ENCODE results near the gene DOCK11.
"Not testable (repeated sequence)": the region's sequence is repeated elsewhere in the genome, so short reads cannot be mapped to it uniquely, and the experiment has no call there.

Gene DOCK11

DNA sequence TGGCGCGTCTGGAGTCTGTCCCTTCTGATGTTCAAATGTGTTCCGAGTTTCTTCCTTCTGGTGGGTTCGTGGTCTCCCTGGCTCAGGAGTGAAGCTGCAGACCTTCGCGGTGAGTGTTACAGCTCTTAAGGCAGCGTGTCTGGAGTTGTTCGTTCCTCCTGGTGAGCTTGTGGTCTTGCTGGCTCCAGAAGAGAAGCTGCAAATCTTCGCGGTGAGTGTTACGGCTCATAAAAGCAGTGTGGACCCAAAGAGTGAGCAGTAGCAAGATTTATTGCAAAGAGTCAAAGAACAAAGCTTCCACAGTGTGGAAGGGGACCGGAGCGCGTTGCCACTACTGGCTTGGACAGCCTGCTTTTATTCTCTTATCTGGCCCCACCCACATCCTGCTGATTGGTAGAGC is 220.3 kb downstream of the DOCK11 start:
- not testable (repeated sequence) for H3K4me3 ChIP-seq (ENCODE audit: low read depth in 1 of 2, low read length in 2 of 2); H3K27me3 ChIP-seq (ENCODE audit: control insufficient read depth in 1 of 2, insufficient read depth in 2 of 2, low read length in 2 of 2); H3K9ac ChIP-seq (ENCODE audit: low read depth in 1 of 2, low read length in 2 of 2); H3K27ac ChIP-seq (ENCODE audit: low read depth, low read length); H3K4me1 ChIP-seq (ENCODE audit: control insufficient read depth in 1 of 2, insufficient read depth in 2 of 2, low read length in 2 of 2); H3K9me3 ChIP-seq (ENCODE audit: control insufficient read depth in 1 of 2, low read length in 2 of 2); H3K36me3 ChIP-seq (ENCODE audit: control insufficient read depth in 1 of 2, insufficient read depth in 2 of 2, low read length in 2 of 2)

DNA sequence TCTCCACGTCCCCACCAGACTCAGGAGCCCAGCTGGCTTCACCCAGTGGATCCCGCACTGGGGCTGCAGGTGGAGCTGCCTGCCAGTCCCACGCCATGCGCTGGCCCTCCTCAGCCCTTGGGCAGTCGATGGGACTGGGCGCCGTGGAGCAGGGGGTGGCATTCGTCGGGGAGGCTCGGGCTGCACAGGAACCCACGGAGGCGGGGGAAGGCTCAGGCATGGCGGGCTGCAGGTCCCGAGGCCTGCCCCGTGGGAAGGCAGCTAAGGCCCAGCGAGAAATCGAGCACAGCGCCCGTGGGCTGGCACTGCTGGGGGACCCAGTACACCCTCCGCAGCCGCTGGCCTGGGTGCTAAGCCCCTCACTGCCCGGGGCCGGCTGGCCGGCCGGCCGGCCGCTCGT is 221.2 kb downstream of the DOCK11 start:
- H3K4me3 ChIP-seq (ENCODE audit: low read depth in 1 of 2, low read length in 2 of 2); H3K27me3 ChIP-seq (ENCODE audit: control insufficient read depth in 1 of 2, insufficient read depth in 2 of 2, low read length in 2 of 2); H3K27ac ChIP-seq (ENCODE audit: low read depth, low read length): not testable (repeated sequence)

DNA sequence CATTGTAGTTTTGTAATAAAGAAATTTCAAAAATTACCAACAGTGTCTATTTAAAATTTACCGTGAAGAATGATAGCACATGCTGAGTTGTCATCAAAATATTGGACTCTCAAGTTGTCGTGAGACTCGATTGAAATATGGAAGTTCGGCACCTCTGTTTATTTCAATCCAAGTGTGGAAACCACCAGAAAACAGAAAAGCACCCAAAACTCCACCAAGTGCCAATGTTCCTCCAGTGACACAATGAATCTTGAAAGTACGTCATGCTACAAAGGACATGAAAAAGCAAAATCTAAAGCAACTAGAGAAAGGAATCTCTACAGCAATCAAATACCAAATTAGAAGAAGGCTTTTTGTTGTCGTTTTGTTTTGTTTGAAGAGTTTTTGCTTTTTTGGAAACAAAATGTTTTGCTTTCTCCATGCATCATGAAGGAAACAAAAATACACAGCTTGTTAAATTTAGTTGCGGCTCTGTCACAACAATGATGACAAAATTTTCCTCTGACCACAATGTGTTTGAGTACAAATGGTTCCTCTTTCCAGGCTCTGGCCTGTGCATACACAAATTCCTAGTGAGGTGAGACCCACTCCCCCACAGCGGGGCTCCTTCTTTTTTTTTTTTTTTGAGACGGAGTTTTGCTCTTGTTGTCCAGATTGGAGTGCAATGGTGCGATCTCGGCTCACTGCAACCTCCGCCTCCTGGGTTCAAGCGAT is 222.2 kb downstream of the DOCK11 start:
- Histone ChIP-seq H3K4me1 (ENCODE audit: control insufficient read depth in 1 of 2, insufficient read depth in 2 of 2, low read length in 2 of 2) (no peaks in the 10 kb centered on the region), H3K27me3 (ENCODE audit: control insufficient read depth in 1 of 2, insufficient read depth in 2 of 2, low read length in 2 of 2) (no peaks in the 10 kb centered on the region), H3K27ac (ENCODE audit: low read depth, low read length) (no peak overlapping the region), H3K36me3 (ENCODE audit: control insufficient read depth in 1 of 2, insufficient read depth in 2 of 2, low read length in 2 of 2) (no peaks in the 10 kb centered on the region), H3K9me3 (ENCODE audit: control insufficient read depth in 1 of 2, low read length in 2 of 2) (no peaks in the 10 kb centered on the region), H3K9ac (ENCODE audit: low read depth in 1 of 2, low read length in 2 of 2) (no peak overlapping the region), H3K4me3 (ENCODE audit: low read depth in 1 of 2, low read length in 2 of 2) (no peak overlapping the region)

More for the DNA sequence above, 221.2 kb downstream of the DOCK11 start:
- not testable (repeated sequence) for H3K36me3 ChIP-seq (ENCODE audit: control insufficient read depth in 1 of 2, insufficient read depth in 2 of 2, low read length in 2 of 2); H3K9ac ChIP-seq (ENCODE audit: low read depth in 1 of 2, low read length in 2 of 2); H3K4me1 ChIP-seq (ENCODE audit: control insufficient read depth in 1 of 2, insufficient read depth in 2 of 2, low read length in 2 of 2); H3K9me3 ChIP-seq (ENCODE audit: control insufficient read depth in 1 of 2, low read length in 2 of 2)

DNA sequence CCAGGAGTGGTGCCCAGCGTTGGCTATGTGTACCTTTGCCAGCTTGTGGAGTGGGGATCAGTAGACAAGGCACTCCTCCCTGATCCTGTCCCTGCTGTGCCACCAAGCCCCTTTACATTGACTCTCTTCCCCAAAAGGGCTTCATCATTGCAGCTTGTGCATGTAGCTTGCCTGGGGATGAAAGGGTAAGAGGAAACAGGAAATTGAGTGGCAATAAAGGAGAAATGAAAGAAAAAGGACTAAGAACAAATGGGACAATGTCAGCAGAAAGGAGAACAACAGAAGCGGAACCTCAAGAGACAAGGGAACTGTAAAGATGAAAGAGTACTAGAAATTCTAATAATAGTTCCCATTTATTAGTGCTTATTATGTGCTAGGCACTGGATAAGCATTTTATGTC is 223.1 kb downstream of the DOCK11 start:
- Histone ChIP-seq H3K36me3 (ENCODE audit: control insufficient read depth in 1 of 2, insufficient read depth in 2 of 2, low read length in 2 of 2) (no peaks in the 10 kb centered on the region), H3K4me1 (ENCODE audit: control insufficient read depth in 1 of 2, insufficient read depth in 2 of 2, low read length in 2 of 2) (peaks cover 0 to 4% of the 10 kb centered on the region in 2 donors), H3K27ac (ENCODE audit: low read depth, low read length) (no peak overlapping the region), H3K4me3 (ENCODE audit: low read depth in 1 of 2, low read length in 2 of 2) (no peak overlapping the region), H3K9ac (ENCODE audit: low read depth in 1 of 2, low read length in 2 of 2) (no peak overlapping the region), H3K9me3 (ENCODE audit: control insufficient read depth in 1 of 2, low read length in 2 of 2) (no peaks in the 10 kb centered on the region), H3K27me3 (ENCODE audit: control insufficient read depth in 1 of 2, insufficient read depth in 2 of 2, low read length in 2 of 2) (no peaks in the 10 kb centered on the region)

DNA sequence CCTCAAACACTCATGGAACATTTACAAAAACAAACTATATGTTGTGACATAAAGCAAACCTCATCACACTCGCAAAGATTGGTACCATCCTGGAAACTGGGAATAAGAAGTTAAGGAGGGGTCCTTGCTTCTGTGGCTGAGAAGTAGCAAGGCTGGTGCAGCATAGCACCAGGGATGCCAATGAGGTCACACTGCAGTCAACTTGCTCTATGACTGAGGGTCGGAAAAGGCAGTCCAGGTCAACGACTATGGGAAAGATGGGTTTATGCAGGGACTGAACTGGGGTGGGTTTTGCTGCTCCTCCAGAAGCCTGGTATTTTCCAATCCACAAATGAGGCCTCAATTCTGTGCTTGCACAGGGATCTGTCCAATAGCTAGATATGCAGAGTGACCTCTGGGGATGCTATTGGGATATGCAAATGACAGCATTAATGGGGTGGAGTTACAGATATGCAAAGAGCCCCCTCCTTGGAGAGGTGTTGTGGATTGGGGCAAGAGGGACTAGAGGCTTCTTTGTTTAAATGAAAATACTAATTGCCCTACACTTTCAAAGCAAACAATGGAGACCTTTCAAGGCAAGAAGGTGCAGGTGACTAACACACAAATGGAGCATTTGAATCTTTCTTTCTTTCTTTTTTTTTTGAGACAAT is 224.6 kb downstream of the DOCK11 start:
- Histone ChIP-seq H3K36me3 (ENCODE audit: control insufficient read depth in 1 of 2, insufficient read depth in 2 of 2, low read length in 2 of 2) (no peaks in the 10 kb centered on the region), H3K4me3 (ENCODE audit: low read depth in 1 of 2, low read length in 2 of 2) (no peak overlapping the region), H3K9ac (ENCODE audit: low read depth in 1 of 2, low read length in 2 of 2) (no peak overlapping the region), H3K27me3 (ENCODE audit: control insufficient read depth in 1 of 2, insufficient read depth in 2 of 2, low read length in 2 of 2) (no peaks in the 10 kb centered on the region), H3K27ac (ENCODE audit: low read depth, low read length) (no peak overlapping the region), H3K9me3 (ENCODE audit: control insufficient read depth in 1 of 2, low read length in 2 of 2) (no peaks in the 10 kb centered on the region), H3K4me1 (ENCODE audit: control insufficient read depth in 1 of 2, insufficient read depth in 2 of 2, low read length in 2 of 2) (peaks cover 7 to 14% of the 10 kb centered on the region in 2 donors)

DNA sequence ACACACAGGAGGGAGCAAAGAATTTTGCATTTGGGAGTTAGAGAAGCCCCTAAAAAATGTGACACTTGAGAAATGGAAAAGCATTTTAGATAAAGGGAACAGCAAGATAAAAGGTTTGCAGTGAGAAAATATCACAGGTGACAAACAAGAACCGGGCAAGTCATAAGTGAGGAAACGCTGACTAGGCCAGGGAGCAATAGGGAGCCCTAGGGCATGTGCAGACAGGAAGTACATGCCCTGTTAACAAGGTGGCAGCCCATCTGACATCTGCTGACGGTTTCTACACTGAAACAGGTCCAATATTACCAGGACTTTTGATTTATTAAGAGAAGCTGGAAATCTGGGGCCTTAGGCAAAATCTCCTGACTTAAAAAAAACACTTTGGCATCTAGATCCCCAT is 227.8 kb downstream of the DOCK11 start:
- H3K27ac ChIP-seq (ENCODE audit: low read depth, low read length), result no peak overlapping the region
- H3K9me3 ChIP-seq (ENCODE audit: control insufficient read depth in 1 of 2, low read length in 2 of 2), result no peaks in the 10 kb centered on the region
- peaks cover 20 to 25% of the 10 kb centered on the region in 2 donors for H3K4me1 ChIP-seq (ENCODE audit: control insufficient read depth in 1 of 2, insufficient read depth in 2 of 2, low read length in 2 of 2)
- no peaks in the 10 kb centered on the region for H3K27me3 ChIP-seq (ENCODE audit: control insufficient read depth in 1 of 2, insufficient read depth in 2 of 2, low read length in 2 of 2)
- no peak overlapping the region for H3K4me3 ChIP-seq (ENCODE audit: low read depth in 1 of 2, low read length in 2 of 2)
- no peaks in the 10 kb centered on the region for H3K36me3 ChIP-seq (ENCODE audit: control insufficient read depth in 1 of 2, insufficient read depth in 2 of 2, low read length in 2 of 2)
- H3K9ac ChIP-seq (ENCODE audit: low read depth in 1 of 2, low read length in 2 of 2), result no peak overlapping the region

DNA sequence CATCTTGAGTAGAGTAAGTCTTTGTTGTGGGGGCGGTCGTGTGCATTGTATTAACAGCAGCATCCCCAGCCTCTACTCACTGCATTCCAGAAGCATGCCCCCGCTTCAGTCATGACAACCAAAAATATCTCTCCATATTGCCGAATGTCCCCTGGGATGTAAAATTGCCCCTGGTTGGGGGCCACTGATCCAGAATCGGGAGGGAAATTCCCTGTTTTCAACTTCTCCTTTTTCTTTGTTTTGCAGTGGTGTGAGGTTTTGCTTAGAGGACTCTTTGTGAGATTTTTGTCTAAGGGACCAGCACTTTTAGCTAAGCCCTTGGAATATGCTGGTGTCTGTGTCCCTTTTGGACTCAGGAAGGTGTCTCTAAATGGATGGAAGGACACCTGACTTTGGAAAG is 228.8 kb downstream of the DOCK11 start:
- Histone ChIP-seq H3K36me3 (ENCODE audit: control insufficient read depth in 1 of 2, insufficient read depth in 2 of 2, low read length in 2 of 2) (no peaks in the 10 kb centered on the region), H3K4me3 (ENCODE audit: low read depth in 1 of 2, low read length in 2 of 2) (no peak overlapping the region), H3K27ac (ENCODE audit: low read depth, low read length) (no peak overlapping the region), H3K4me1 (ENCODE audit: control insufficient read depth in 1 of 2, insufficient read depth in 2 of 2, low read length in 2 of 2) (peaks cover 20 to 35% of the 10 kb centered on the region in 2 donors), H3K9ac (ENCODE audit: low read depth in 1 of 2, low read length in 2 of 2) (no peak overlapping the region), H3K27me3 (ENCODE audit: control insufficient read depth in 1 of 2, insufficient read depth in 2 of 2, low read length in 2 of 2) (no peaks in the 10 kb centered on the region), H3K9me3 (ENCODE audit: control insufficient read depth in 1 of 2, low read length in 2 of 2) (no peaks in the 10 kb centered on the region)

DNA sequence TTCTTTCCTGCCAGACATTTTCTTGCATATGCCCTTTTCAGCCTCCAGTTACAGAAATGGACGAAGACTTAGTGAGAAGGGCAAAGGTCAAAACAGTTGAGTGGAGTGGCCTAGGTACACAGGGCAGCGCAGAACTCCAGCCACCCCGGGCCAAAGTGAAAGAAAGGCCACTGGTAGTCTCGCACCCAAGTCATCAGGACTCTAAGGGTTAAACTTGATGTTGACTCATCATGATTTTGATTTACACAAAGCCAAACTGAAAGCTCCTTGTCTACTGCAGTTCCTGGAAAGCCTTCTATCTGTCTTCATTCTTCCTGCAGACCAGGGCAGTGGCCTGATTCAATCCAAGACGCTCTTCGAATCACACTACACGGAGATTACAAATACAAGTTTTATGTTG is 229.2 kb downstream of the DOCK11 start:
- Histone ChIP-seq H3K9me3 (ENCODE audit: control insufficient read depth in 1 of 2, low read length in 2 of 2) (no peaks in the 10 kb centered on the region), H3K4me1 (ENCODE audit: control insufficient read depth in 1 of 2, insufficient read depth in 2 of 2, low read length in 2 of 2) (peaks cover 20 to 35% of the 10 kb centered on the region in 2 donors), H3K4me3 (ENCODE audit: low read depth in 1 of 2, low read length in 2 of 2) (peak overlapping the region in 1 of 2 donors; percentile 8), H3K27ac (ENCODE audit: low read depth, low read length) (no peak overlapping the region), H3K9ac (ENCODE audit: low read depth in 1 of 2, low read length in 2 of 2) (no peak overlapping the region), H3K27me3 (ENCODE audit: control insufficient read depth in 1 of 2, insufficient read depth in 2 of 2, low read length in 2 of 2) (no peaks in the 10 kb centered on the region), H3K36me3 (ENCODE audit: control insufficient read depth in 1 of 2, insufficient read depth in 2 of 2, low read length in 2 of 2) (no peaks in the 10 kb centered on the region)

DNA sequence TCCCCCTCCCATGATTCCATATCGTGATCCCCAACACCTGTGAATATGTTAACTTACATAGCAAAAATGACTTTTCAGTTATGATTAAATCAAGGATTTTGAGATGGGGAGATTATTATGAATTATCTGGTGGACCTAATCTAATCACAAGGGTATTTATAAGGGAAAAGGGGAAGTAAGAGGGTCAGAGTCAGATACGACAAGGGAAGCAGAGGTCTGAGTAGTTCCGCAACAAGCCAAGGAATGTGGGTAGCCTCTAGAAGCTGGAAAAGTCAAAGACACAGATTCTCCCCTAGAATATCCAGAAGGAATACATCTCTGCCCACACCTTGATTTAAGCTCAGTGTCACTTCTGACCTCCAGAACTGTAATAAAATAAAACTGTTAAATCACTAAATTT is 230.8 kb downstream of the DOCK11 start:
- Histone ChIP-seq H3K36me3 (ENCODE audit: control insufficient read depth in 1 of 2, insufficient read depth in 2 of 2, low read length in 2 of 2) (no peaks in the 10 kb centered on the region), H3K4me1 (ENCODE audit: control insufficient read depth in 1 of 2, insufficient read depth in 2 of 2, low read length in 2 of 2) (peaks cover 20 to 46% of the 10 kb centered on the region in 2 donors), H3K9me3 (ENCODE audit: control insufficient read depth in 1 of 2, low read length in 2 of 2) (no peaks in the 10 kb centered on the region), H3K27me3 (ENCODE audit: control insufficient read depth in 1 of 2, insufficient read depth in 2 of 2, low read length in 2 of 2) (no peaks in the 10 kb centered on the region), H3K4me3 (ENCODE audit: low read depth in 1 of 2, low read length in 2 of 2) (peak overlapping the region; percentile 66 to 68), H3K9ac (ENCODE audit: low read depth in 1 of 2, low read length in 2 of 2) (peak overlapping the region in 1 of 2 donors; percentile 63), H3K27ac (ENCODE audit: low read depth, low read length) (peak overlapping the region; percentile 25)

DNA sequence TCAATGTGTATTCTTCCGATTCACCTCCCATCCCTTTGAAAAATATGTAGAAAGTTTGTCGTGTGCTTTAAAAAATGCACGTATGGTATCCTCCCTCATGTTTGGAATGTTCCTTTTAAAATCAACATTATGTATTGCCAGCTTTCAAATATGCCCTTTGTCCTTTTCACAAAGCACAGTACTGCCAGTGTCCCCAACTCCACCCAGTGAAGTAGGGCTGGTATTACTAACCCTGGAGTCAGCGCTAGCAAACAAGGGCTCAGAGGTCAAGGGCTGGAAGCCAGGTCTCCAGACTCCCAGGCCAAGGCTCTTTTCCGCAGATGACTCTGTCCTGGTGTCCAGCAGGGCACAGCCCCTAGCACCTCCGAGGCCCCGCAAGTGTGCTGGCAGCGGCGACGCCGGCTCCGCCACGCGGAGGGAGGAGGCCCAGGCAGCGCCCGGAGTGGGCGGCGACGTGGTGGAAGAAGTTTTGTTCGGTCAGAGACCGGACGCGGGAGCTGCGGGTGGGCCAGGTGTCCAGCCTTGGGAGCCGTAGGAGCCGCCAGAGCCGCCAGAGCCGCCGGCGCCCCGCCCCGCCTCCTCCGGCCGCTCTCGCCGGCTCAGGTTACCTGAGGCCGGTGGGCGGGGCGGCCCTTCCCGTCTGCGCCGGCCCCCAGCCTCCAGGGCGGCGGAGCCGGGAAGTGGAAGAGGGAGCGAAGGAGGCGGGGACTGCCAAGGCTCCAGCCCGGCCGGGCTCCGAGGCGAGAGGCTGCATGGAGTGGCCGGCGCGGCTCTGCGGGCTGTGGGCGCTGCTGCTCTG is 231.5 kb downstream of the DOCK11 start, which contains the start of gene IL13RA1:
Gene IL13RA1, plus strand, starts transcription at position 720 of the 799 bp plus-strand sequence. Its CDS starts 33 bp downstream, at position 753.
- peak within 1 kb of the TSS; percentile 89 for H3K27ac ChIP-seq (ENCODE audit: low read depth, low read length)
- peak within 1 kb of the TSS; percentile 63 to 69 for H3K9ac ChIP-seq (ENCODE audit: low read depth in 1 of 2, low read length in 2 of 2)
- H3K4me1 ChIP-seq (ENCODE audit: control insufficient read depth in 1 of 2, insufficient read depth in 2 of 2, low read length in 2 of 2), result peaks cover 20 to 46% of the 10 kb centered on the region in 2 donors
- peak within 1 kb of the TSS; percentile 68 to 72 for H3K4me3 ChIP-seq (ENCODE audit: low read depth in 1 of 2, low read length in 2 of 2)
- no peaks in the 10 kb centered on the region for H3K9me3 ChIP-seq (ENCODE audit: control insufficient read depth in 1 of 2, low read length in 2 of 2)
- no peaks in the 10 kb centered on the region for H3K36me3 ChIP-seq (ENCODE audit: control insufficient read depth in 1 of 2, insufficient read depth in 2 of 2, low read length in 2 of 2)
- H3K27me3 ChIP-seq (ENCODE audit: control insufficient read depth in 1 of 2, insufficient read depth in 2 of 2, low read length in 2 of 2), result no peaks in the 10 kb centered on the region
